Esophagus muscularis mucosa (tissue), 4 donors: ENCODE results near the gene SLC26A5.
"Not testable (repeated sequence)": the region's sequence is repeated elsewhere in the genome, so short reads cannot be mapped to it uniquely, and the experiment has no call there.

Experiments
- EP300 ChIP-seq: sonication (generic); formaldehyde crosslinking; IDR thresholded peaks from one replicate; pipeline ENCODE4 v1.6.1; 2017; ENCODE audit warnings: antibody characterized with exemption
- POLR2A ChIP-seq: fragments of 450-650 bp; IDR thresholded peaks from one replicate; pipeline ENCODE4 v1.6.1; 2017; ENCODE audit warnings: antibody characterized with exemption, moderate library complexity, mild to moderate bottlenecking, low read depth
- POLR2AphosphoS5 ChIP-seq, 2 donors: sonication (generic); formaldehyde crosslinking; IDR thresholded peaks; one replicate each; pipeline ENCODE4 v1.6.1; 2017; ENCODE audit warnings: antibody characterized with exemption in 2 of 2
- TF ChIP-seq, protein P1 (sequence below), 3 experiments: fragments of 200-600 bp in 2 of 3; fragments of 450-650 bp in 1 of 3; sonication (generic) in 2 of 3; IDR thresholded peaks; one replicate each; pipeline ENCODE4 v1.5.1; 2017 to 2019; ENCODE audit warnings: antibody characterized with exemption in 3 of 3, mild to moderate bottlenecking in 2 of 3, moderate library complexity in 1 of 3

- TF ChIP-seq, protein P1, sequence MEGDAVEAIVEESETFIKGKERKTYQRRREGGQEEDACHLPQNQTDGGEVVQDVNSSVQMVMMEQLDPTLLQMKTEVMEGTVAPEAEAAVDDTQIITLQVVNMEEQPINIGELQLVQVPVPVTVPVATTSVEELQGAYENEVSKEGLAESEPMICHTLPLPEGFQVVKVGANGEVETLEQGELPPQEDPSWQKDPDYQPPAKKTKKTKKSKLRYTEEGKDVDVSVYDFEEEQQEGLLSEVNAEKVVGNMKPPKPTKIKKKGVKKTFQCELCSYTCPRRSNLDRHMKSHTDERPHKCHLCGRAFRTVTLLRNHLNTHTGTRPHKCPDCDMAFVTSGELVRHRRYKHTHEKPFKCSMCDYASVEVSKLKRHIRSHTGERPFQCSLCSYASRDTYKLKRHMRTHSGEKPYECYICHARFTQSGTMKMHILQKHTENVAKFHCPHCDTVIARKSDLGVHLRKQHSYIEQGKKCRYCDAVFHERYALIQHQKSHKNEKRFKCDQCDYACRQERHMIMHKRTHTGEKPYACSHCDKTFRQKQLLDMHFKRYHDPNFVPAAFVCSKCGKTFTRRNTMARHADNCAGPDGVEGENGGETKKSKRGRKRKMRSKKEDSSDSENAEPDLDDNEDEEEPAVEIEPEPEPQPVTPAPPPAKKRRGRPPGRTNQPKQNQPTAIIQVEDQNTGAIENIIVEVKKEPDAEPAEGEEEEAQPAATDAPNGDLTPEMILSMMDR (IDR thresholded peaks at IDR 0.05), result not testable (repeated sequence)
- not testable (repeated sequence) for TF ChIP-seq EP300; POLR2A; POLR2AphosphoS5 (IDR thresholded peaks at IDR 0.05)
These were observed 46.3 kb downstream of the SLC26A5 start for GRCh38 chr7:103399687-103400086.
